ENCODE data around the gene FHDC1.

GRCh38 chr4:152920768-152921167 is 15.4 kb upstream of the FHDC1 start:
- TF ChIP-seq CTCF (IDR thresholded peaks at IDR 0.05) = no peak
- no peak for TF ChIP-seq ZFX (IDR thresholded peaks at IDR 0.05; ENCODE audit: borderline replicate concordance)
